Endothelial cell (in vitro differentiated cells): ENCODE measurements around the gene PIM3. TPM values are rescaled to one million over a fixed set of nuclear protein-coding genes. Genes with fewer than 3 reads are reported as not detected.
A peak's percentile ranks its signal among the peaks of the same experiment; 100 is the strongest.

Experiments used
- DNase-seq: peaks from one replicate; pipeline ENCODE4 v3.0.0; 2021; ENCODE audit warnings: low spot score
- H3K27ac Mint-ChIP-seq: one replicate; pipeline ENCODE4 v1.8.0; 2021; ENCODE audit warnings: mixed read lengths, inconsistent platforms; ENCODE audit not compliant: unreplicated experiment
- H3K27me3 Mint-ChIP-seq: one replicate; pipeline ENCODE4 v1.8.0; 2021; ENCODE audit warnings: mild to moderate bottlenecking, moderate library complexity, mixed read lengths, inconsistent platforms; ENCODE audit not compliant: unreplicated experiment
- H3K36me3 Mint-ChIP-seq: one replicate; pipeline ENCODE4 v1.8.0; 2021; ENCODE audit warnings: mild to moderate bottlenecking, low read depth, mixed read lengths, inconsistent platforms; ENCODE audit not compliant: unreplicated experiment
- H3K4me1 Mint-ChIP-seq: one replicate; pipeline ENCODE4 v1.8.0; 2021; ENCODE audit warnings: mild to moderate bottlenecking, mixed read lengths, inconsistent platforms; ENCODE audit not compliant: unreplicated experiment
- H3K4me3 Mint-ChIP-seq: one replicate; pipeline ENCODE4 v1.8.0; 2021; ENCODE audit warnings: mild to moderate bottlenecking, mixed read lengths, inconsistent platforms; ENCODE audit not compliant: unreplicated experiment
- H3K9me3 Mint-ChIP-seq: one replicate; pipeline ENCODE4 v1.8.0; 2021; ENCODE audit warnings: mixed read lengths, inconsistent platforms; ENCODE audit not compliant: unreplicated experiment
- total RNA-seq: library from RNA; stranded (reverse); fragmentation: NEBNext Ultra II Directional; extraction: Animal tissue kit (Norgen Biotek cat#: 25700); gene quantifications from one replicate; pipeline ENCODE4 v1.2.1, GENCODE V29; 2021; ENCODE audit not compliant: unreplicated experiment
- TF ChIP-seq, protein P1 (sequence below): fragments of 200-600 bp; sonication (generic); IDR thresholded peaks from one replicate; pipeline ENCODE4 v1.5.0; 2021; ENCODE audit warnings: antibody characterized with exemption; ENCODE audit not compliant: unreplicated experiment

The PIM3 gene
- total RNA-seq, 1 donor from 2014 or later: 112 TPM

DNA sequence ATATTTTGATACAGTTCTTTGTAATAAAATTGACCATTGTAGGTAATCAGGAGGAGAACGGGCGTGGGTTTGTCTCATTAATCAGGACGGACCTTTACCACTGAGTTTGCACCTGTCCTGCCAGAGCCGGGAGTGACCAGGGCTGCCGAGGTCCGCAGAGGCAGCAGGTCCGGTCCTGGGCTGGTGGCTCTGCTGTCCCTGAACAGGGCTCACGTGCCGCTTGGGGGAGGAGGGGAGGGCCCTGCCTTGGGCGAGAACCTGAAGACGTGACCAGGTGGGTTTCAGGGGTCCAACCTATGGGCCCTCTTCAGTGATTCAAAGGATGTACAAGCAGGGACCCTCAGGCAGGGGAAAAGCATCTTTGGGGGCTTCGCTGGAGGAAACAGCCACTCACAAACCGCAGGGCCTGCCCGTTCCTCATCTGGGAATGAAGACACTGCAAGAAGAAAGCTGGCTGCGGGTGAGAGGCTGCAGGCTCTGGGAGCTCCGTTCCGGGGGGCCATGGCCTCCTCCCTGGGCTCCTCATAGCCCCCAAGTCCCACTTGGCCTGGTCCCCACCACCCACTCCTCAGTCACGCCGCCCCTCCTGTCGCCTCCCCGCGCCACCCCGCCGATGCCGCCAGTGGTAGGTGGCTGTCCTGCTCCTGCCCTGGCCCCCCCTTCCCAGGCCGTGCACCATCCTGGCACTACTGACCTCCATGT, 32.9 kb upstream of the PIM3 start:
- Mint-ChIP-seq H3K27ac (no peak overlapping the region), H3K27me3 (peaks cover 6% of the 10 kb centered on the region), H3K36me3 (peaks cover 21% of the 10 kb centered on the region), H3K9me3 (no peaks in the 10 kb centered on the region), H3K4me1 (peaks cover 24% of the 10 kb centered on the region), H3K4me3 (no peak overlapping the region)
- TF ChIP-seq, protein P1, sequence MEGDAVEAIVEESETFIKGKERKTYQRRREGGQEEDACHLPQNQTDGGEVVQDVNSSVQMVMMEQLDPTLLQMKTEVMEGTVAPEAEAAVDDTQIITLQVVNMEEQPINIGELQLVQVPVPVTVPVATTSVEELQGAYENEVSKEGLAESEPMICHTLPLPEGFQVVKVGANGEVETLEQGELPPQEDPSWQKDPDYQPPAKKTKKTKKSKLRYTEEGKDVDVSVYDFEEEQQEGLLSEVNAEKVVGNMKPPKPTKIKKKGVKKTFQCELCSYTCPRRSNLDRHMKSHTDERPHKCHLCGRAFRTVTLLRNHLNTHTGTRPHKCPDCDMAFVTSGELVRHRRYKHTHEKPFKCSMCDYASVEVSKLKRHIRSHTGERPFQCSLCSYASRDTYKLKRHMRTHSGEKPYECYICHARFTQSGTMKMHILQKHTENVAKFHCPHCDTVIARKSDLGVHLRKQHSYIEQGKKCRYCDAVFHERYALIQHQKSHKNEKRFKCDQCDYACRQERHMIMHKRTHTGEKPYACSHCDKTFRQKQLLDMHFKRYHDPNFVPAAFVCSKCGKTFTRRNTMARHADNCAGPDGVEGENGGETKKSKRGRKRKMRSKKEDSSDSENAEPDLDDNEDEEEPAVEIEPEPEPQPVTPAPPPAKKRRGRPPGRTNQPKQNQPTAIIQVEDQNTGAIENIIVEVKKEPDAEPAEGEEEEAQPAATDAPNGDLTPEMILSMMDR: no peak
- DNase-seq: no peak

GRCh38 chr22:49928185-49928495, 32.4 kb upstream of the PIM3 start:
- Mint-ChIP-seq H3K9me3 (no peaks in the 10 kb centered on the region), H3K27me3 (peaks cover 8% of the 10 kb centered on the region), H3K27ac (no peak overlapping the region), H3K36me3 (peaks cover 21% of the 10 kb centered on the region), H3K4me1 (peaks cover 27% of the 10 kb centered on the region), H3K4me3 (no peak overlapping the region)
- DNase-seq: no peak
- TF ChIP-seq, protein P1: no peak

GRCh38 chr22:49928555-49929210, 31.9 kb upstream of the PIM3 start:
- no peak for DNase-seq
- H3K27ac Mint-ChIP-seq: no peak overlapping the region

GRCh38 chr22:49929211-49929979, 31.2 kb upstream of the PIM3 start:
- no peaks in the 10 kb centered on the region for H3K9me3 Mint-ChIP-seq
- peaks cover 29% of the 10 kb centered on the region for H3K4me1 Mint-ChIP-seq
- peaks cover 8% of the 10 kb centered on the region for H3K27me3 Mint-ChIP-seq
- no peak overlapping the region for H3K4me3 Mint-ChIP-seq
- peak; percentile 89 for DNase-seq
- H3K36me3 Mint-ChIP-seq: peaks cover 15% of the 10 kb centered on the region
- H3K27ac Mint-ChIP-seq: no peak overlapping the region
- TF ChIP-seq, protein P1: peak; percentile 98

More at GRCh38 chr22:49928555-49929210, 31.9 kb upstream of the PIM3 start:
- Mint-ChIP-seq H3K27me3 (peaks cover 8% of the 10 kb centered on the region), H3K4me3 (no peak overlapping the region), H3K36me3 (peaks cover 16% of the 10 kb centered on the region), H3K9me3 (no peaks in the 10 kb centered on the region), H3K4me1 (peaks cover 29% of the 10 kb centered on the region)
- TF ChIP-seq, protein P1: no peak
